Smooth muscle cell (in vitro differentiated cells): ENCODE results near the gene ALDOA. TPM values are rescaled to one million over a fixed set of nuclear protein-coding genes. Genes with fewer than 3 reads are reported as not detected.

Source experiments
- DNase-seq: peaks from one replicate; lab custom pipeline; 2025; ENCODE audit not compliant: unreplicated experiment; lab: John Stamatoyannopoulos, UW
- H2AFZ ChIP-seq: fragments of 200-600 bp; sonication (generic); 2 replicates; pipeline ENCODE4 v1.6.0; 2016; ENCODE audit warnings: antibody characterized with exemption, low read depth, mild to moderate bottlenecking
- H3F3A ChIP-seq: fragments of 200-600 bp; sonication (generic); 2 replicates; pipeline ENCODE4 v1.6.0; 2017; ENCODE audit warnings: antibody characterized with exemption, low read depth
- H3K27ac ChIP-seq: fragments of 200-600 bp; sonication (generic); 2 replicates; pipeline ENCODE4 v1.5.1; 2016; ENCODE audit warnings: low read depth, mild to moderate bottlenecking
- H3K27me3 ChIP-seq: fragments of 200-600 bp; sonication (generic); 2 replicates; pipeline ENCODE4 v1.6.1; 2016; ENCODE audit warnings: low read depth, mild to moderate bottlenecking
- H3K36me3 ChIP-seq: fragments of 200-600 bp; sonication (generic); 2 replicates; pipeline ENCODE4 v1.5.1; 2016; ENCODE audit warnings: low read depth
- H3K4me1 ChIP-seq: fragments of 200-600 bp; sonication (generic); 2 replicates; pipeline ENCODE4 v1.5.1; 2016; ENCODE audit warnings: low read depth
- H3K4me2 ChIP-seq: fragments of 200-600 bp; sonication (generic); 2 replicates; pipeline ENCODE4 v1.6.0; 2016; ENCODE audit warnings: mild to moderate bottlenecking
- H3K4me3 ChIP-seq: fragments of 200-600 bp; sonication (generic); 2 replicates; pipeline ENCODE4 v1.5.1; 2016; ENCODE audit warnings: mild to moderate bottlenecking
- H3K79me2 ChIP-seq: fragments of 200-600 bp; sonication (generic); 2 replicates; pipeline ENCODE4 v1.6.0; 2016; ENCODE audit warnings: low read depth, mild to moderate bottlenecking
- H3K9ac ChIP-seq: fragments of 200-600 bp; sonication (generic); 2 replicates; pipeline ENCODE4 v1.6.0; 2016; ENCODE audit warnings: low read depth
- H3K9me3 ChIP-seq: fragments of 200-600 bp; sonication (generic); replicated peaks from 2 replicates; pipeline ENCODE4 v1.5.1; 2016; ENCODE audit warnings: low read depth
- H4K20me1 ChIP-seq: fragments of 200-600 bp; sonication (generic); 2 replicates; pipeline ENCODE4 v1.6.0; 2016; ENCODE audit warnings: low read depth
- WGBS: methylation state at CpG from one replicate; pipeline ENCODE4 v1.1.7; 2016; ENCODE audit warnings: low lambda C conversion rate; 5-methylcytosine and 5-hydroxymethylcytosine counted together
- polyA plus RNA-seq: library from polyadenylated mRNA; unstranded; fragments of >200 nt; fragmentation: Nextera tagmentation; extraction: Ambion mirVana; gene quantifications from 2 replicates; pipeline ENCODE4 v1.2.1, GENCODE V29; 2016
- total RNA-seq: library from RNA; depleted of rRNA; stranded (reverse); fragments of >200 nt; gene quantifications from 2 replicates; pipeline ENCODE4 v1.2.3, GENCODE V29; 2014
- TF ChIP-seq, protein P1 (sequence below): fragments of 200-600 bp; sonication (generic); IDR thresholded peaks from 2 replicates; pipeline ENCODE4 v1.5.1; 2017; ENCODE audit warnings: borderline replicate concordance, mild to moderate bottlenecking, antibody characterized with exemption; ENCODE audit not compliant: insufficient read depth, poor library complexity, severe bottlenecking

The ALDOA gene
- total and polyA plus RNA-seq, 2 experiments from 2014 or later = 1,146 to 2,856 TPM

GRCh38 chr16:30108059-30108850 lies 42.7 kb downstream of the ALDOA start:
- Histone ChIP-seq H3K4me2 (no peak overlapping the region), H4K20me1 (peaks cover 97% of the 10 kb centered on the region), H3K27ac (no peak overlapping the region), H3K79me2 (peaks cover 40% of the 10 kb centered on the region), H3K27me3 (no peaks in the 10 kb centered on the region), H3K9ac (no peak overlapping the region), H3F3A (peaks cover 50% of the 10 kb centered on the region), H3K4me1 (no peaks in the 10 kb centered on the region), H2AFZ (no peak overlapping the region), H3K9me3 (no peaks in the 10 kb centered on the region), H3K4me3 (no peak overlapping the region), H3K36me3 (no peaks in the 10 kb centered on the region)
- WGBS = 96% methylated on average over 13 of the region's 15 CpGs
- DNase-seq = no peak
- TF ChIP-seq, protein P1, sequence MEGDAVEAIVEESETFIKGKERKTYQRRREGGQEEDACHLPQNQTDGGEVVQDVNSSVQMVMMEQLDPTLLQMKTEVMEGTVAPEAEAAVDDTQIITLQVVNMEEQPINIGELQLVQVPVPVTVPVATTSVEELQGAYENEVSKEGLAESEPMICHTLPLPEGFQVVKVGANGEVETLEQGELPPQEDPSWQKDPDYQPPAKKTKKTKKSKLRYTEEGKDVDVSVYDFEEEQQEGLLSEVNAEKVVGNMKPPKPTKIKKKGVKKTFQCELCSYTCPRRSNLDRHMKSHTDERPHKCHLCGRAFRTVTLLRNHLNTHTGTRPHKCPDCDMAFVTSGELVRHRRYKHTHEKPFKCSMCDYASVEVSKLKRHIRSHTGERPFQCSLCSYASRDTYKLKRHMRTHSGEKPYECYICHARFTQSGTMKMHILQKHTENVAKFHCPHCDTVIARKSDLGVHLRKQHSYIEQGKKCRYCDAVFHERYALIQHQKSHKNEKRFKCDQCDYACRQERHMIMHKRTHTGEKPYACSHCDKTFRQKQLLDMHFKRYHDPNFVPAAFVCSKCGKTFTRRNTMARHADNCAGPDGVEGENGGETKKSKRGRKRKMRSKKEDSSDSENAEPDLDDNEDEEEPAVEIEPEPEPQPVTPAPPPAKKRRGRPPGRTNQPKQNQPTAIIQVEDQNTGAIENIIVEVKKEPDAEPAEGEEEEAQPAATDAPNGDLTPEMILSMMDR = no peak

- H3K36me3 ChIP-seq = no peaks in the 10 kb centered on the region
- no peak overlapping the region for H3K4me3 ChIP-seq
- WGBS = 53% methylated on average over 7 of the region's 7 CpGs
Measured at GRCh38 chr16:30110661-30111060, 45.1 kb downstream of the ALDOA start.

GRCh38 chr16:30112197-30113030 lies 46.9 kb downstream of the ALDOA start:
- H3K27me3 ChIP-seq = no peaks in the 10 kb centered on the region
- TF ChIP-seq, protein P1 = peak; percentile 67
- H3K4me1 ChIP-seq = no peaks in the 10 kb centered on the region
- H2AFZ ChIP-seq = no peak overlapping the region
- peaks cover under 1% of the 10 kb centered on the region for H3K79me2 ChIP-seq
- peak; percentile 29 for DNase-seq
- H4K20me1 ChIP-seq = peaks cover 58% of the 10 kb centered on the region
- no peak overlapping the region for H3K27ac ChIP-seq
- WGBS = 27% methylated on average over 21 of the region's 29 CpGs
- no peak overlapping the region for H3K4me2 ChIP-seq
- H3K9ac ChIP-seq = no peak overlapping the region
- no peak overlapping the region for H3K4me3 ChIP-seq
- H3K9me3 ChIP-seq = no peaks in the 10 kb centered on the region
- H3K36me3 ChIP-seq = no peaks in the 10 kb centered on the region
- peaks cover 40% of the 10 kb centered on the region for H3F3A ChIP-seq

More at GRCh38 chr16:30110661-30111060, 45.1 kb downstream of the ALDOA start:
- peaks cover 76% of the 10 kb centered on the region for H4K20me1 ChIP-seq
- H3K9me3 ChIP-seq = no peaks in the 10 kb centered on the region
- no peaks in the 10 kb centered on the region for H3K27me3 ChIP-seq
- peaks cover 49% of the 10 kb centered on the region for H3F3A ChIP-seq
- TF ChIP-seq, protein P1 = no peak
- no peak overlapping the region for H3K4me2 ChIP-seq
- no peaks in the 10 kb centered on the region for H3K4me1 ChIP-seq
- H3K9ac ChIP-seq = no peak overlapping the region
- H2AFZ ChIP-seq = no peak overlapping the region
- H3K79me2 ChIP-seq = peaks cover 18% of the 10 kb centered on the region
- no peak overlapping the region for H3K27ac ChIP-seq
- no peak for DNase-seq
